Muscle of back (tissue), 11 donors: ENCODE measurements around the gene ADAP1. TPM values are rescaled to one million over a fixed set of nuclear protein-coding genes. Genes with fewer than 3 reads are reported as not detected.

Experiments used
- DNase-seq, 3 donors: peaks; one replicate each; pipeline versions ENCODE4 v3.0.0 to v3.0.0-alpha.2; 2013
- polyA plus RNA-seq, 10 donors: library from polyadenylated mRNA; unstranded; fragments of 120-200 nt; gene quantifications; one replicate each; pipeline ENCODE4 v1.2.1, GENCODE V29; 2013; ENCODE audit not compliant: insufficient read length in 10 of 10

ADAP1 gene
- polyA plus RNA-seq, 10 donors: 1.4 to 4.3 (median 2.3) TPM

GRCh38 chr7:910441-910861 is 44.0 kb downstream of the ADAP1 start:
- DNase-seq: no peak

DNA sequence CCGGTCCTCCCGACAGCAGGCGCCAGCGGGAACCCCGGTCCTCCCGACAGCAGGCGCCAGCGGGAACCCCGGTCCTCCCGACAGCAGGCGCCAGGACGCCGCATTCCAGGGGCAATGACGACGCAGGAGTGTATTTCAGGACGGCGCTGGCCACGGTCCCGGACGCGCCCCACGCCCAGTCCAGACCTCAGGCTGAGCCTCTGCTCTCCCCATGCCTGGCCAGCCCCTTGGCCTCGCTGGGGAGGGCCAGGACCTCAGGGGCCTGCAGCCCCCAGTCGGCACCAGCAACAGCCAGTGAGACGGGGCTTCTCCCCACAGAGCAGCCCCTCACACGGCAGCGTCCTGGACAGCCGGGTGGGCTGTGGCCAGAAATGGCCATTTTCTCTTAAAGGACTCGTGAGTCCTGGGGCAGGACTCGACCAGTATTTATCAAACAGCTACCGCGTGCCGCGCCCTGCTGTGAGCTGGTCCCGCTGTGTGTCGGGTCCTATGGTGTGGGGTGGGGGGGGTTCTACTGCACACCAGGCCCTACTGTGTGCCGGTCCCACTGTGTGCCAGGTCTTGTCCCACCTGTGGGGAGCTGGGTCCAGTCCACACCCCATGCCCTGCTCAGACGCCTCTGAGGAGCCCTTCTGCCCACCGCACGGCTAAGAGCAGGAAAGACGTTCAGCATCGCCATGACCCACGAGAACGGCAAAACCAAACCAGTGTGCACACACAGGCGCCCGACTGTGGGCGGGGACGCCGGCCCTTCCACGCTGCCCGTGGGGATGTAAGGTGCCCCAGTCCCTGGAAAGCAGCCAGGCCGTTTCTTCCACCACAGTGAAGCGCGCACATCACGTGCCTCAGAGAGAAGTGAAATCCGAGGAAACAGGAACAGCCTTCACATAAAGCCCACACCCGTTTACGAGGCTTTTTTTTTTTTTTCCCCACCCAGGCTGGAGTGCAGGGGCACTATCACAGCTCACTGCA is 44.8 kb downstream of the ADAP1 start:
- DNase-seq: peak in 1 of 3 donors; percentile 68

DNA sequence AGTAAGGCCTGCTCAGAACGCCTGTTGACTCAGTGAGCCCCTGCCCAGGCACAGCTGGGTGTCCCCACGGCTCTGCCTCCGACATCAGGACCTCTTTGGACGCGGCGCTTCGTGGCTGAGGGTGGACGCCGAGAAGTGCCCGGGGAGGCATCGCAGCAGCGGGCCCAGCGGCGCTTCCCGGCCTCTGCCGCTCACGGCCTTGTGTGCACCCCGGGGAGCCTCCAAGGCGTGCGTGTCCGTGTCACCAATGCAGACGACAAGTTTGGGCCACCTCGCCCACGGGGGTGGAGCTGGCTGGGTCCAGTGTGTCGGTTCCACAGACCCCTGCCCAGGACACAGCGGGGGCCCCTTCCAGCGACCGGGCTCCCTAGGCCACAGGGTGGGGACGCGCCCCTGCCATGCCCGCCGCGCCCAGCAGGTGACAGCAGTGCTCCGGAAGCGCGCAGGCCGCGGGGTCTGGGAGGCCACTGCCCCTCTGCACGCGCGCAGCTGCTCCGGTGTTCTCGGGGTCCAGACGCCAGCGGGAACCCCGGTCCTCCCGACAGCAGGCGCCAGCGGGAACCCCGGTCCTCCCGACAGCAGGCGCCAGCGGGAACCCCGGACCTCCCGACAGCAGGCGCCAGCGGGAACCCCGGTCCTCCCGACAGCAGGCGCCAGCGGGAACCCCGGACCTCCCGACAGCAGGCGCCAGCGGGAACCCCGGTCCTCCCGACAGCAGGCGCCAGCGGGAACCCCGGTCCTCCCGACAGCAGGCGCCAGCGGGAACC is 45.7 kb downstream of the ADAP1 start:
- peak in 1 of 3 donors; percentile 83 for DNase-seq

- no peak for DNase-seq
These were observed 46.3 kb downstream of the ADAP1 start for GRCh38 chr7:908159-908581.

DNA sequence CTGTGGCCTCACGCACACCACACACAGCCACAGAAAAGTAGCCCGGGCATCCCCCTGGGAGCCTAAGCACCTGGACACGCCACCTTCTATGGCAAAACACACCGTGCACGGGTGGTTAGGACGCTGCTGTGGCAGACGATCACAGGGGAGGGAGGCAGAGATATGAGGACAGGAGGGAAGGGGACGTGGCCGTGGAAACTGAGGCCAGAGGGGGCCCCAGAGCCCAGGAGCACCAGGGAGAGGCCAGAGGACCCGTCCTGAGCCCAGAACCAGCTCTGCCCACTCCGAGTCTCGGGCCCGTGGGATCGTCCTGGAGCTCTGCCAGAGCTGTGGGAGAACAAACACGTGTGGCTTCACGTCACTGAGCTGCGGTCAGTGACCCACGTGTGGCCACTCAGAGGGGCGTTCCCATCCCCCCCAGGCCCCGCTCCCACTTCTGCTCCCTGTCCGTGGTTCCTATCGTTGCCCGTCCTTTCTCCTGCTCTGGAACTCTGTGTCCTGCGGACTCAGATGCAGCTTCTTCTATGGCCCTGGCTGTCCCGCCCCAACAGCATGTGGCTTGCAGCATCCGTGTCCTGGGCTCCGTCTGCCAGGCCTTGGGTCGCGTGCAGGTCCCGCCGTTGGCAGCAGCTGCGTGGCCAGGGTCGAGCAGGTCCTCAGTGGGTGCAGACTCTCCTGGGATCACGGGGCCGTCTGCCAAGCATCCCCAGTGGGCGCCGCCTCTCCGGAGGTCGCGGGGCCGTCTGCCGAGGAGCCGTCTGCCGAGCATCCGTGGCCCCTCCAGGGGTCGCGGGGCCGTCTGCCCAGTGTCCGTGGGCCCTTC is 47.1 kb downstream of the ADAP1 start:
- DNase-seq: no peak

GRCh38 chr7:906776-907157 is 47.7 kb downstream of the ADAP1 start:
- DNase-seq: no peak

DNA sequence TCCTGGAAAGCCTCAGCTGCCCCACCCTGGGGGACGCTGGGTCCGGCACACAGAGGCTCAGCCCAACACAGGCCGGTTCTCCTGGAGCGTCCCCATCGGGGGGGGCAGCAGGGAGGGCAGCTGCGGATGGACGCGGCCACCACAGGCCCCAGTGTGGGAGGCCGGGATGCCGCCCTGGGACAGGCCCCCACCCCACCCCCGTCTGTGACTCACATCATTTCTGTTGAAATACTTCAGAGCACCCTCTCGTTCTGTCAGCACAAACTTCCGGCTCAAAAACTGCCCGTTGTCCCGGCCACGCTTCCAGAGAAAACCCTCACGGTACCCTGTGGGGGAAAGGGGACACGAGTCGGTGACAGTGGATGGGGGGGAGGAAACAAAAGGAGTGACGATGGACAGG is 49.6 kb downstream of the ADAP1 start:
- DNase-seq: no peak

GRCh38 chr7:903921-904755 is 50.3 kb downstream of the ADAP1 start:
- DNase-seq: no peak

GRCh38 chr7:902996-903395 is 51.5 kb downstream of the ADAP1 start:
- DNase-seq: no peak

- DNase-seq: peak; percentile 47 to 63 (median 63)
These were observed 52.9 kb downstream of the ADAP1 start for GRCh38 chr7:901388-902154.

GRCh38 chr7:901041-901387 is 53.5 kb downstream of the ADAP1 start:
- no peak for DNase-seq

- no peak for DNase-seq
These were observed 54.0 kb downstream of the ADAP1 start for GRCh38 chr7:900331-901040.

DNA sequence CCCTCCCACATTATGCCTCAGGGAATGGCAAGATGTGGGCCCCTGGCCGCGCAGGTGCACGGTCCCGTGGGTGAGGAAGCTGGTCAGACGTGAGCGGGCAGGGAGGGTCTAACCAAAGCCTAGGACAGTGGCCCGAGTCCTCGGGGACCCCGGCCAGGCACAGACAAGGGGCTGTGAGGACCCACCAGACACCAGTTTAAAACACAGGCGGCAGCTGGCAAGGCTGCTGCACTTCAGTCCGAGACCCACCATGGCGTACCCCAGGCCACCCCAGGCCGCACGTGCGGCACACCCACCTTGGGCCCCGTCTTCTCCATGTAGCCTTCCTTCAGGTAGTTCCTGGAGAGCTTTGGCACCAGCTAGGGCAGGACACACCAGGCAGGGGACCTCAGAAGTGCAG is 54.7 kb downstream of the ADAP1 start:
- no peak for DNase-seq

- DNase-seq: no peak
These were observed 55.4 kb downstream of the ADAP1 start for GRCh38 chr7:898855-899681.

- no peak for DNase-seq
These were observed 56.0 kb downstream of the ADAP1 start for GRCh38 chr7:898460-898854.

- peak in 1 of 3 donors; percentile 61 for DNase-seq
These were observed 56.6 kb downstream of the ADAP1 start for GRCh38 chr7:897771-898376.

DNA sequence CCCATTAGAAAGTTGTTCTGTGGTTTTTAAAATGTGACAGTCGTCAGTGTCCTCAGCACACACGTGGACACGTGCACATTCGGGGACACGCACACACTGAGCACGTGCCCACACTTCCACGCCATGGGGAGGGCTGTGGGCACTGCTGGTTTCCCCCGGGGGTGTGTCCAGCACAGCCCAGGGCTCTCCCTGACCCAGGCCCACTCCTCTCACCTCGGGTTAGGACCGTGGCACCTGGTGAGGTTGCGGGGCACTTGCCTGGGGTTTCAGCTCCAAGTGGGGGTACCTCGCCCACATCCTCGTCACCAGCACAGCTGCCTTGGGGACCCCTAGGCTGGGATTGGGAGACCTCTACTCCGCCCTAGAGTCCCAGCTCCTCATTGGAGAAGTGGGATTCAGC is 57.4 kb downstream of the ADAP1 start:
- DNase-seq: no peak
